Calu3 (cell line): ENCODE data around the gene TBC1D8. TPM values are rescaled to one million over a fixed set of nuclear protein-coding genes. Genes with fewer than 3 reads are reported as not detected.

ENCODE experiments used
- BruUV-seq: library from RNA; stranded (reverse); fragments of 400-500 nt; replicated peaks from 2 replicates; lab custom pipeline; 2021; lab: Mats Ljungman, UMichigan
- CTCF ChIA-PET: fragments of 300-600 bp; sonication (Branson Sonifier 250); formaldehyde crosslinking; loops from one replicate; lab custom pipeline; 2022; ENCODE audit warnings: antibody characterized with exemption; lab: Charles Lee
- DNase-seq: peaks from one replicate; pipeline ENCODE4 v3.0.0; 2022
- H3K27ac Mint-ChIP-seq: one replicate; pipeline ENCODE4 v1.8.0; 2022; ENCODE audit warnings: mixed read lengths; ENCODE audit not compliant: unreplicated experiment
- H3K27me3 Mint-ChIP-seq: one replicate; pipeline ENCODE4 v1.8.0; 2022; ENCODE audit warnings: mixed read lengths; ENCODE audit not compliant: unreplicated experiment
- H3K36me3 Mint-ChIP-seq: one replicate; pipeline ENCODE4 v1.8.0; 2022; ENCODE audit warnings: mild to moderate bottlenecking, moderate library complexity, mixed read lengths; ENCODE audit not compliant: insufficient read depth, unreplicated experiment
- H3K4me1 Mint-ChIP-seq: one replicate; pipeline ENCODE4 v1.8.0; 2022; ENCODE audit warnings: mild to moderate bottlenecking, low read depth, mixed read lengths; ENCODE audit not compliant: unreplicated experiment
- H3K4me3 Mint-ChIP-seq: one replicate; pipeline ENCODE4 v1.8.0; 2022; ENCODE audit warnings: mild to moderate bottlenecking, low read depth, moderate library complexity, mixed read lengths; ENCODE audit not compliant: unreplicated experiment
- H3K9me3 Mint-ChIP-seq: one replicate; pipeline ENCODE4 v1.8.0; 2022; ENCODE audit warnings: low read depth, mixed read lengths; ENCODE audit not compliant: unreplicated experiment
- intact Hi-C: fragments of 100-400 bp; cut with micrococcal nuclease; formaldehyde crosslinking; loops from one replicate; pipeline ENCODE4 v1.10.0; 2022; ENCODE audit not compliant: unreplicated experiment
- total RNA-seq: library from RNA; stranded (reverse); gene quantifications from 2 replicates; pipeline ENCODE4 v1.2.3, GENCODE V29; 2022
- TF ChIP-seq, protein P1 (sequence below): fragments of 200-600 bp; IDR thresholded peaks from one replicate; pipeline ENCODE4 v1.8.0; 2022; ENCODE audit warnings: antibody characterized with exemption; ENCODE audit not compliant: unreplicated experiment

Gene TBC1D8
- total RNA-seq, 1 experiment from 2014 or later = 25.3 TPM

DNA sequence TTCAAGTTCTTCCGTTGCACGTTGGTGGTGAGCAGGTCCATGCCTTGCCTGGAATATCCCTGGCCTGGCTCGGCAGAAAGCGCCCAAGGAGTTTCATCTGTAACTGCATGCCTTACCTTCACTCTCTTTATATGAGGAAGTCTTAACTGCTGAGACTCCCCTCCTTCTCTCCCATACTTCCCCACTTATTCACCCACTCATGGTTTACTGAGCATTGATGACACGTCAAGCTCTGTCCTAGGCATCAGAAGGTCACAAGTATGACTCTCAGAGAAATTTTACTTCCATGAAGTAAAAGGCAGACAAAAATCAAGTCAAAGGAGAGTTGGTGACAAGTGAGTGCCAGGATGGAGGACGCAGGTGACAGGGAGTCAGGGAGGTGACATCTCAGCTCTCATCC is 68.2 kb downstream of the TBC1D8 start:
- H3K27ac Mint-ChIP-seq = no peak overlapping the region
- no peaks in the 10 kb centered on the region for H3K9me3 Mint-ChIP-seq
- no peak overlapping the region for H3K4me3 Mint-ChIP-seq
- CTCF ChIA-PET = no interaction called here
- no TSS peak for BruUV-seq
- no peak for DNase-seq
- no peaks in the 10 kb centered on the region for H3K27me3 Mint-ChIP-seq
- peaks cover 25% of the 10 kb centered on the region for H3K4me1 Mint-ChIP-seq
- TF ChIP-seq, protein P1, sequence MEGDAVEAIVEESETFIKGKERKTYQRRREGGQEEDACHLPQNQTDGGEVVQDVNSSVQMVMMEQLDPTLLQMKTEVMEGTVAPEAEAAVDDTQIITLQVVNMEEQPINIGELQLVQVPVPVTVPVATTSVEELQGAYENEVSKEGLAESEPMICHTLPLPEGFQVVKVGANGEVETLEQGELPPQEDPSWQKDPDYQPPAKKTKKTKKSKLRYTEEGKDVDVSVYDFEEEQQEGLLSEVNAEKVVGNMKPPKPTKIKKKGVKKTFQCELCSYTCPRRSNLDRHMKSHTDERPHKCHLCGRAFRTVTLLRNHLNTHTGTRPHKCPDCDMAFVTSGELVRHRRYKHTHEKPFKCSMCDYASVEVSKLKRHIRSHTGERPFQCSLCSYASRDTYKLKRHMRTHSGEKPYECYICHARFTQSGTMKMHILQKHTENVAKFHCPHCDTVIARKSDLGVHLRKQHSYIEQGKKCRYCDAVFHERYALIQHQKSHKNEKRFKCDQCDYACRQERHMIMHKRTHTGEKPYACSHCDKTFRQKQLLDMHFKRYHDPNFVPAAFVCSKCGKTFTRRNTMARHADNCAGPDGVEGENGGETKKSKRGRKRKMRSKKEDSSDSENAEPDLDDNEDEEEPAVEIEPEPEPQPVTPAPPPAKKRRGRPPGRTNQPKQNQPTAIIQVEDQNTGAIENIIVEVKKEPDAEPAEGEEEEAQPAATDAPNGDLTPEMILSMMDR = no peak
- intact Hi-C loops = no loop called here
- peaks cover 16% of the 10 kb centered on the region for H3K36me3 Mint-ChIP-seq

DNA sequence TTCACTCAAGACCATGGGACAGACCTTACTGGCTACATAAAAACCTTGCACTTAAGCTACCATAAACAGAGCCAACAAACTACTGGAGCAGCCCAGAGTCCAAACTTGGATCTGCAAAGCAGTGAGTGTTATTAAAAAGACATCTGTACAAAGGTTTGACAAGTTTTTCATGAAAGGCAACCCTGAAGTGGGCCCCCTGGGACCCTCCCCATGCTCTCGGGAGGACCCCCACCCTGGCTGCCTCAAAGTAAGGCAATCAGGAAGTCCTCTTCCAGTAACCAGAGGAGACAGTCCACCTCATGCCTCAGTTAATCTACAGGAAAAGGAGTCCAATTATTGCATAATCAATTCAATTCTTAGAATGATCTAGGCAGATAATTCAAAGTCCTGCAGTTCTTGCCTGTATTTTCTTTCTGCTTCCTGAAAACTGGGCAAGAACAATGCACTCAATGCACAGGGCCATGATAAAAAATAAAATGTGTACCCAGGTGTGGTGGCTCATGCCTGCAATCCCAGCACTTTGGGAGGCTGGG is 69.7 kb downstream of the TBC1D8 start:
- no peak for DNase-seq
- H3K4me3 Mint-ChIP-seq = no peak overlapping the region
- H3K27ac Mint-ChIP-seq = no peak overlapping the region
- intact Hi-C loops = no loop called here
- TF ChIP-seq, protein P1 = no peak
- H3K36me3 Mint-ChIP-seq = peaks cover 16% of the 10 kb centered on the region
- peaks cover 25% of the 10 kb centered on the region for H3K4me1 Mint-ChIP-seq
- CTCF ChIA-PET = no interaction called here
- no peaks in the 10 kb centered on the region for H3K27me3 Mint-ChIP-seq
- no peaks in the 10 kb centered on the region for H3K9me3 Mint-ChIP-seq
- BruUV-seq = no TSS peak

DNA sequence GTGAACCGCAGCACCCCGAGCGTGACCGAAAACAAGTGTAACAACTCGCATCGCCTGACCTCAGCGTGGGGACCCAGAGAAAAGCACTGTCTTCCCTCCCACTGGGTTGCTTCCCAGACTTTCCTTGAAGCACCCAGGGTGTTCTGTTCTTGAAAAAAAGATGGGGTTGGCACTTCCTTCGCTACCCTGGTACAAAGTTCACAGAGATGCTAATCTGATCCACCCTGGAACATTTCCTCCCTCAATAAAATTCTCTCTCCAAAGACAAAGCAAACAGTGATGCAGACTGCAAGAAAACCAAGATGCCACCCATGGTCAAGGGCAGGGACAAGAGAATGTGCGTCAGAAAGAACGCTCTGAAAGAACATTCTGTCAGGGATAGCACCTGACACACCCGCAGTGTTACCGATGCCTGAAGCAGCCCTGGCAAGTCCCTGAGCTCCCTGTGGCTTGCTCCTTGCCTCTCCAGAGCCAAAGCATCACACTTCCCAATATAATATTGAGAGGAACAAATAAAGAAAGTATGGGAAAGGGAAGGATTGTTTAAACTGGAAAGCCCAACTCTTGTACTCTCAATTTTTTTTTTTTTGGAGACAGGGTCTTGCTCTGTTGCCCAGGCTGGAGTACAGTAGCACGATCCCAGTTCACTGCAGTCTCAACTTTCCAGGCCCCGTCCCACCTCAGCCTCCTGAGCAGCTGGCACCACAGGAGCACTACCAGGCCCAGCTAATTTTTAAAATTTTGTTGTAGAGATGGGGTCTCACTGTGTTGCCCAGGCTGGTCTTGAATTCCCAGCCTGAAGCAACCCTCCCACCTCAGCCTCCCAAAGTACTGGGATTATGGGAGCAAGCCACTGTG is 70.7 kb downstream of the TBC1D8 start:
- no TSS peak for BruUV-seq
- TF ChIP-seq, protein P1 = no peak
- CTCF ChIA-PET = no interaction called here
- Mint-ChIP-seq H3K27ac (no peak overlapping the region), H3K36me3 (peaks cover 16% of the 10 kb centered on the region), H3K4me3 (no peak overlapping the region), H3K4me1 (peaks cover 25% of the 10 kb centered on the region), H3K27me3 (no peaks in the 10 kb centered on the region), H3K9me3 (peaks cover 4% of the 10 kb centered on the region)
- intact Hi-C loops = no loop called here
- no peak for DNase-seq

DNA sequence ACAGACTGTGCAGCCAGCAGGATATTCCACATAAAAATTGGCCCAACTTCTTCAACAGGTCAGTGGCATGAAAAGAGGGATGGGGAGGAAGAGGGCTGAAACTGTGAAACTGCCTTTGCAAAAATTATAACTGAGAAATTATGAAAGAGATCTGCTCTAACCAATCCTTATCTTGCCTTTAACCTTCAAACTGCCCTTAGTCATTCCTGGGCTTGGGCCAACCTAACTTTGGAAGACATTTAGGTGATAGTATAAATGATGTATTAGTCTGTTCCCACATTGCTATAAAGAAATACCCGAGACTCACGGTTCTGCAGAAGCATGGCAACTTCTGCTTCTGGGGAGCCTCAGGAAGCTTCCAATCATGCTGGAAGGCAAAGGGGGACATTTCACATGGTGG is 74.6 kb downstream of the TBC1D8 start:
- intact Hi-C loops = no loop called here
- Mint-ChIP-seq H3K9me3 (peaks cover 5% of the 10 kb centered on the region), H3K36me3 (no peaks in the 10 kb centered on the region), H3K27ac (no peak overlapping the region), H3K4me1 (no peaks in the 10 kb centered on the region), H3K4me3 (no peak overlapping the region), H3K27me3 (no peaks in the 10 kb centered on the region)
- TF ChIP-seq, protein P1 = no peak
- no TSS peak for BruUV-seq
- CTCF ChIA-PET = no interaction called here
- DNase-seq = no peak
